Measurements from ENCODE around the gene SLC16A8. TPM values are rescaled to one million over a fixed set of nuclear protein-coding genes. Genes with fewer than 3 reads are reported as not detected.

The SLC16A8 gene
- total and polyA plus RNA-seq, 2 donors (not counting 1 experiment from before 2014, with no cell fraction given): not detected

GRCh38 chr22:38070250-38070921, 13.6 kb downstream of the SLC16A8 start:
- Histone ChIP-seq H3K27me3 (replicated peaks in 1 of 4; ENCODE audit: control extremely low read depth in 1 of 4, control insufficient read depth in 3 of 4, insufficient read depth in 4 of 4, low read length in 3 of 4) (no peaks in the 10 kb centered on the region), H3K4me3 (ENCODE audit: control extremely low read depth in 1 of 5, extremely low read depth in 1 of 5, insufficient read depth in 1 of 5, low read depth in 2 of 5, low read length in 4 of 5) (no peak overlapping the region), H3K4me2 (replicated peaks; ENCODE audit: low read depth, low read length, poor library complexity, severe bottlenecking) (no peak overlapping the region), H3K9me3 (ENCODE audit: control extremely low read depth in 1 of 3, control insufficient read depth in 2 of 3, insufficient read depth in 1 of 3, low read length in 2 of 3) (no peaks in the 10 kb centered on the region), H3K79me2 (ENCODE audit: control insufficient read depth, insufficient read depth, low read length) (no peaks in the 10 kb centered on the region), H2AFZ (ENCODE audit: insufficient read depth, low read depth, low read length, poor library complexity, severe bottlenecking) (no peak overlapping the region), H3K9ac (ENCODE audit: low read length) (no peak overlapping the region), H3K4me1 (ENCODE audit: control insufficient read depth in 2 of 2, insufficient read depth in 2 of 2, low read length in 2 of 2) (no peaks in the 10 kb centered on the region), H3K27ac (ENCODE audit: low read length in 2 of 2) (no peak overlapping the region), H3K36me3 (replicated peaks in 1 of 2; ENCODE audit: control extremely low read depth in 1 of 2, control insufficient read depth in 1 of 2, extremely low read depth in 1 of 2, insufficient read depth in 2 of 2, low read length in 1 of 2) (peaks cover 0 to 75% of the 10 kb centered on the region in 2 experiments), H4K20me1 (ENCODE audit: control insufficient read depth, insufficient read depth, low read length, poor library complexity, severe bottlenecking) (no peaks in the 10 kb centered on the region)
- H3K4me1 Mint-ChIP-seq: no peaks in the 10 kb centered on the region
- no peaks in the 10 kb centered on the region for H3K27me3 Mint-ChIP-seq
- ATAC-seq (ENCODE audit: low read depth) (no peak), DNase-seq (no peak)
- WGBS (ENCODE audit: insufficient coverage): 94% methylated on average over 6 of the region's 11 CpGs
- TF ChIP-seq CTCF (IDR thresholded peaks at IDR 0.05) (no peak), EZH2 (IDR thresholded peaks at IDR 0.05; ENCODE audit: borderline replicate concordance, insufficient read depth, low read depth, low read length, poor library complexity, severe bottlenecking) (no peak)
- ChIA-PET CTCF (interaction anchor here (2.0 kb wide), 1 partner anchor 18 kb away, joined by 7 read pairs; no protein-coding TSS in a partner anchor), POLR2A (no interaction called here)
- H3K9me3 Mint-ChIP-seq (ENCODE audit: insufficient read depth): no peaks in the 10 kb centered on the region
- H3K27ac Mint-ChIP-seq: no peak overlapping the region
- intact Hi-C loops (cut with micrococcal nuclease): no loop called here
- no peak overlapping the region for H3K4me3 Mint-ChIP-seq
